ENCODE data around the gene DBX1.

- no peak for TF ChIP-seq CTCF (IDR thresholded peaks at IDR 0.05)
- no peak for TF ChIP-seq POLR2A (IDR thresholded peaks at IDR 0.05)
- no peak for TF ChIP-seq POLR2AphosphoS5 (IDR thresholded peaks at IDR 0.05)
Measured at GRCh38 chr11:20172721-20173447, 12.6 kb upstream of the DBX1 start.
